ENCODE measurements around the gene KRT13.

DNA sequence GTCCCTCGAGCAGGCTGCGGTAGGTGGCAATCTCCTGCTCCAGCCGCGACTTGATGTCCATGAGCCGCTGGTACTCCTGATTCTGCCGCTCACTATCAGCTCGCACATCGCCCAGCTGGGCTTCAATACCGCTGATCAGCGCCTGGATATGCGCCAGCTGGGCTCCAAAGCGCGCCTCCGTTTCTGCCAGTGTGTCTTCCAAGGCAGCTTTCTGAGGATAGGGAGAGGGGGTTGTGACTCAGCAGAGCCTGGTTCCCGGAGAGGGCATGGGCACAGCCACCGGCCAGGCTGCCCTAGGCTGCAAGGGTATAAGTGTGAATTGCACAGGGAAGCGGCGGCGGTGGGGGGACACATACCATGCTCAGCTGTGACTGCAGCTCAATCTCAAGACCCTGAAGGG lies 18.4 kb upstream of the KRT13 start:
- TF ChIP-seq, protein P1, sequence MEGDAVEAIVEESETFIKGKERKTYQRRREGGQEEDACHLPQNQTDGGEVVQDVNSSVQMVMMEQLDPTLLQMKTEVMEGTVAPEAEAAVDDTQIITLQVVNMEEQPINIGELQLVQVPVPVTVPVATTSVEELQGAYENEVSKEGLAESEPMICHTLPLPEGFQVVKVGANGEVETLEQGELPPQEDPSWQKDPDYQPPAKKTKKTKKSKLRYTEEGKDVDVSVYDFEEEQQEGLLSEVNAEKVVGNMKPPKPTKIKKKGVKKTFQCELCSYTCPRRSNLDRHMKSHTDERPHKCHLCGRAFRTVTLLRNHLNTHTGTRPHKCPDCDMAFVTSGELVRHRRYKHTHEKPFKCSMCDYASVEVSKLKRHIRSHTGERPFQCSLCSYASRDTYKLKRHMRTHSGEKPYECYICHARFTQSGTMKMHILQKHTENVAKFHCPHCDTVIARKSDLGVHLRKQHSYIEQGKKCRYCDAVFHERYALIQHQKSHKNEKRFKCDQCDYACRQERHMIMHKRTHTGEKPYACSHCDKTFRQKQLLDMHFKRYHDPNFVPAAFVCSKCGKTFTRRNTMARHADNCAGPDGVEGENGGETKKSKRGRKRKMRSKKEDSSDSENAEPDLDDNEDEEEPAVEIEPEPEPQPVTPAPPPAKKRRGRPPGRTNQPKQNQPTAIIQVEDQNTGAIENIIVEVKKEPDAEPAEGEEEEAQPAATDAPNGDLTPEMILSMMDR (IDR thresholded peaks at IDR 0.05): no peak
- no peak for TF ChIP-seq POLR2A (IDR thresholded peaks at IDR 0.05)

All from breast epithelium (tissue), 3 donors.